Cardiac muscle cell (in vitro differentiated cells and primary cell): ENCODE measurements around the gene ZCCHC10. TPM values are rescaled to one million over a fixed set of nuclear protein-coding genes. Genes with fewer than 3 reads are reported as not detected.

Experiments used
- DNase-seq, 2 donors: peaks; one replicate each; pipeline versions ENCODE4 v3.0.0 to v3.0.0-alpha.2; 2010 to 2017; ENCODE audit warnings: low read depth in 1 of 2, low spot score in 1 of 2
- H3K27ac ChIP-seq: fragments of 200-600 bp; sonication (generic); 2 replicates; pipeline ENCODE4 v1.5.1; 2016
- H3K27me3 ChIP-seq: fragments of 200-600 bp; sonication (generic); 2 replicates; pipeline ENCODE4 v1.6.0; 2016; ENCODE audit warnings: control low read depth
- H3K36me3 ChIP-seq: fragments of 200-600 bp; sonication (generic); 2 replicates; pipeline ENCODE4 v1.5.1; 2016; ENCODE audit warnings: control low read depth
- H3K4me1 ChIP-seq: fragments of 200-600 bp; sonication (generic); 2 replicates; pipeline ENCODE4 v1.8.1; 2017; ENCODE audit warnings: low read depth, mild to moderate bottlenecking, mixed run types
- H3K4me3 ChIP-seq: fragments of 200-600 bp; sonication (generic); 2 replicates; pipeline ENCODE4 v1.5.1; 2016; ENCODE audit warnings: mild to moderate bottlenecking
- H3K9me3 ChIP-seq: fragments of 200-600 bp; sonication (generic); 2 replicates; pipeline ENCODE4 v1.5.1; 2017; ENCODE audit warnings: low read depth, mild to moderate bottlenecking, control low read depth
- CTCF ChIP-seq: IDR thresholded peaks from 2 replicates; pipeline ENCODE4 v1.5.1; 2012; ENCODE audit warnings: low read depth, mild to moderate bottlenecking, low read length
- polyA plus RNA-seq: library from polyadenylated mRNA; unstranded; fragments of >200 nt; fragmentation: Nextera tagmentation; extraction: Ambion mirVana; gene quantifications from 2 replicates; pipeline ENCODE4 v1.2.1, GENCODE V29; 2016
- total RNA-seq: library from RNA; depleted of rRNA; stranded (reverse); fragments of >200 nt; gene quantifications from 2 replicates; pipeline ENCODE4 v1.2.3, GENCODE V29; 2016

Gene ZCCHC10
- total and polyA plus RNA-seq, 2 experiments from 2014 or later = 7.8 to 34.8 TPM

GRCh38 chr5:132952829-132953228, 73.5 kb downstream of the ZCCHC10 start:
- no peaks in the 10 kb centered on the region for H3K4me1 ChIP-seq
- H3K9me3 ChIP-seq = no peaks in the 10 kb centered on the region
- no peak overlapping the region for H3K4me3 ChIP-seq
- no peak overlapping the region for H3K27ac ChIP-seq
- TF ChIP-seq CTCF = no peak
- DNase-seq = no peak
- H3K36me3 ChIP-seq = no peaks in the 10 kb centered on the region
- H3K27me3 ChIP-seq = no peaks in the 10 kb centered on the region

- Histone ChIP-seq H3K27me3 (no peaks in the 10 kb centered on the region), H3K4me1 (no peaks in the 10 kb centered on the region), H3K9me3 (no peaks in the 10 kb centered on the region), H3K27ac (no peak overlapping the region), H3K4me3 (no peak overlapping the region), H3K36me3 (no peaks in the 10 kb centered on the region)
- DNase-seq = no peak
- TF ChIP-seq CTCF = no peak
Observed at GRCh38 chr5:132951897-132952296, 74.5 kb downstream of the ZCCHC10 start.

GRCh38 chr5:132949136-132949535, 77.2 kb downstream of the ZCCHC10 start:
- H3K4me3 ChIP-seq = no peak overlapping the region
- no peak overlapping the region for H3K27ac ChIP-seq
- peak; percentile 7 to 32 for DNase-seq

GRCh38 chr5:132947671-132948070, 78.7 kb downstream of the ZCCHC10 start:
- Histone ChIP-seq H3K9me3 (no peaks in the 10 kb centered on the region), H3K36me3 (no peaks in the 10 kb centered on the region), H3K4me1 (no peaks in the 10 kb centered on the region), H3K27ac (peak overlapping the region; percentile 47), H3K4me3 (no peak overlapping the region), H3K27me3 (no peaks in the 10 kb centered on the region)
- TF ChIP-seq CTCF = no peak
- peak in 1 of 2 donors; percentile 26 for DNase-seq

More at GRCh38 chr5:132949136-132949535, 77.2 kb downstream of the ZCCHC10 start:
- no peaks in the 10 kb centered on the region for H3K36me3 ChIP-seq
- TF ChIP-seq CTCF = no peak
- H3K9me3 ChIP-seq = no peaks in the 10 kb centered on the region
- H3K27me3 ChIP-seq = no peaks in the 10 kb centered on the region
- H3K4me1 ChIP-seq = no peaks in the 10 kb centered on the region

Other genes starting within 250 kb of the ZCCHC10 start
- gene SEPTIN8, start 249.3 kb downstream of the ZCCHC10 start, total RNA-seq = 41.0 and 51.9 TPM in 2 replicates
- gene SEPTIN8, start 249.3 kb downstream of the ZCCHC10 start, polyA plus RNA-seq = 18.6 and 24.4 TPM in 2 replicates
- 0.14 TPM in 1 of 2 replicates, not detected in the other for gene SOWAHA, start 213.2 kb downstream of the ZCCHC10 start, total RNA-seq
- gene SOWAHA, start 213.2 kb downstream of the ZCCHC10 start, polyA plus RNA-seq = not detected in 2 replicates
- 8.1 and 9.8 TPM in 2 replicates for gene SHROOM1, start 195.9 kb downstream of the ZCCHC10 start, total RNA-seq
- gene SHROOM1, start 195.9 kb downstream of the ZCCHC10 start, polyA plus RNA-seq = 13.3 TPM in 2 replicates
- 0.14 and 0.45 TPM in 2 replicates for gene GDF9, start 160.1 kb downstream of the ZCCHC10 start, total RNA-seq
- gene GDF9, start 160.1 kb downstream of the ZCCHC10 start, polyA plus RNA-seq = 1.8 TPM in 1 of 2 replicates, not detected in the other
- 97.0 and 217 TPM in 2 replicates for gene UQCRQ, start 159.9 kb downstream of the ZCCHC10 start, total RNA-seq
- gene UQCRQ, start 159.9 kb downstream of the ZCCHC10 start, polyA plus RNA-seq = 949 and 1,297 TPM in 2 replicates
- 1.2 and 3.1 TPM in 2 replicates for gene LEAP2, start 152.9 kb downstream of the ZCCHC10 start, total RNA-seq
- gene LEAP2, start 152.9 kb downstream of the ZCCHC10 start, polyA plus RNA-seq = 1.5 and 3.6 TPM in 2 replicates
- gene AFF4, start 62.9 kb downstream of the ZCCHC10 start, total RNA-seq = 52.7 and 83.6 TPM in 2 replicates
- 32.5 and 36.1 TPM in 2 replicates for gene AFF4, start 62.9 kb downstream of the ZCCHC10 start, polyA plus RNA-seq
- 79.7 and 84.7 TPM in 2 replicates for gene HSPA4, start 25.5 kb upstream of the ZCCHC10 start, total RNA-seq
- 57.1 and 75.1 TPM in 2 replicates for gene HSPA4, start 25.5 kb upstream of the ZCCHC10 start, polyA plus RNA-seq